IMR-90 (cell line): ENCODE data around the gene ENPP6. TPM values are rescaled to one million over a fixed set of nuclear protein-coding genes. Genes with fewer than 3 reads are reported as not detected.

Source experiments
- ATAC-seq: fragments of 200-7000 bp; cut with Tn5 transposase; 2 replicates; pipeline ENCODE4 v1.9.1; 2020; ENCODE audit warnings: low read depth, mild to moderate bottlenecking, moderate library complexity
- BruUV-seq: library from RNA; stranded (reverse); fragments of 400-500 nt; replicated peaks from 2 replicates; lab custom pipeline; 2021; lab: Mats Ljungman, UMichigan
- CTCF ChIA-PET: fragments of 300-600 bp; formaldehyde crosslinking; extraction: SDS; loops from one replicate; lab custom pipeline; 2021; ENCODE audit warnings: antibody characterized with exemption; lab: Yijun Ruan, JAX
- POLR2A ChIA-PET: fragments of 300-600 bp; sonication (Branson Sonifier 250); formaldehyde crosslinking; loops from one replicate; lab custom pipeline; 2022; ENCODE audit warnings: antibody characterized with exemption; ENCODE audit not compliant: unreplicated experiment; lab: Charles Lee
- DNase-seq: peaks from one replicate; pipeline ENCODE4 v3.0.0; 2013
- H2AFZ ChIP-seq: replicated peaks from 2 replicates; pipeline ENCODE3; 2013; ENCODE audit warnings: low read length, mild to moderate bottlenecking; ENCODE audit not compliant: poor library complexity
- H2AK5ac ChIP-seq: 2 replicates; pipeline ENCODE4 v1.6.1; 2013; ENCODE audit warnings: low read depth, low read length, inconsistent platforms
- H2AK9ac ChIP-seq: replicated peaks from 2 replicates; pipeline ENCODE3; 2013; ENCODE audit warnings: mild to moderate bottlenecking, low read depth, low read length, moderate library complexity; ENCODE audit not compliant: poor library complexity
- H2BK120ac ChIP-seq: 2 replicates; pipeline ENCODE4 v1.6.1; 2013; ENCODE audit warnings: low read depth, low read length, inconsistent platforms
- H2BK15ac ChIP-seq: 3 replicates; pipeline ENCODE4 v1.6.1; 2013; ENCODE audit warnings: low read depth, low read length, inconsistent platforms
- H2BK20ac ChIP-seq: 2 replicates; pipeline ENCODE4 v1.6.1; 2013; ENCODE audit warnings: low read depth, mild to moderate bottlenecking, inconsistent platforms, low read length, moderate library complexity
- H2BK5ac ChIP-seq: 2 replicates; pipeline ENCODE4 v1.6.1; 2013; ENCODE audit warnings: mild to moderate bottlenecking, low read depth, low read length, inconsistent platforms; ENCODE audit not compliant: poor library complexity, severe bottlenecking
- H3K14ac ChIP-seq: replicated peaks from 2 replicates; pipeline ENCODE4 v1.6.1; 2013; ENCODE audit warnings: low read depth, low read length, inconsistent platforms
- H3K18ac ChIP-seq: 2 replicates; pipeline ENCODE4 v1.6.1; 2013; ENCODE audit warnings: low read depth, low read length, control low read depth
- H3K23ac ChIP-seq: 2 replicates; pipeline ENCODE4 v1.6.1; 2013; ENCODE audit warnings: low read depth, low read length, inconsistent platforms
- H3K27ac ChIP-seq: 2 replicates; pipeline ENCODE4 v1.5.1; 2013; ENCODE audit warnings: mild to moderate bottlenecking, control low read depth, low read length; ENCODE audit not compliant: insufficient read depth
- H3K27me3 ChIP-seq: 2 replicates; pipeline ENCODE4 v1.6.1; 2013; ENCODE audit warnings: low read length; ENCODE audit not compliant: control insufficient read depth, insufficient read depth
- H3K36me3 ChIP-seq: 2 replicates; pipeline ENCODE4 v1.6.1; 2013; ENCODE audit warnings: low read length, mixed read lengths; ENCODE audit not compliant: control insufficient read depth, insufficient read depth
- H3K4ac ChIP-seq: 2 replicates; pipeline ENCODE4 v1.6.1; 2013; ENCODE audit warnings: low read depth, low read length, inconsistent platforms
- H3K4me1 ChIP-seq: 2 replicates; pipeline ENCODE4 v1.6.1; 2013; ENCODE audit warnings: low read length, mixed read lengths; ENCODE audit not compliant: control insufficient read depth, insufficient read depth
- H3K4me2 ChIP-seq: 2 replicates; pipeline ENCODE4 v1.6.1; 2013; ENCODE audit warnings: low read depth, mild to moderate bottlenecking, control low read depth, low read length, moderate library complexity
- H3K4me3 ChIP-seq: 2 replicates; pipeline ENCODE4 v1.5.1; 2013; ENCODE audit warnings: low read depth, mild to moderate bottlenecking, control low read depth, low read length, moderate library complexity; ENCODE audit not compliant: insufficient read depth
- H3K56ac ChIP-seq: 2 replicates; pipeline ENCODE4 v1.6.1; 2013; ENCODE audit warnings: low read length, inconsistent platforms; ENCODE audit not compliant: insufficient read depth; ENCODE audit errors: extremely low read depth
- H3K79me1 ChIP-seq, 2 experiments: 2 replicates each; pipeline ENCODE4 v1.6.1; 2013; ENCODE audit warnings: low read length in 2 of 2, inconsistent platforms in 1 of 2, low read depth in 1 of 2
- H3K9ac ChIP-seq: 2 replicates; pipeline ENCODE4 v1.6.1; 2013; ENCODE audit warnings: low read depth, low read length, control low read depth
- H3K9me1 ChIP-seq: 2 replicates; pipeline ENCODE4 v1.6.1; 2013; ENCODE audit warnings: low read length, inconsistent platforms; ENCODE audit not compliant: insufficient read depth
- H3K9me3 ChIP-seq: 2 replicates; pipeline ENCODE4 v1.6.1; 2013; ENCODE audit warnings: low read length; ENCODE audit not compliant: control insufficient read depth, insufficient read depth
- H4K20me1 ChIP-seq: 2 replicates; pipeline ENCODE4 v1.6.1; 2013; ENCODE audit warnings: low read length, inconsistent platforms; ENCODE audit not compliant: insufficient read depth
- H4K5ac ChIP-seq: 2 replicates; pipeline ENCODE4 v1.6.1; 2013; ENCODE audit warnings: mild to moderate bottlenecking, low read depth, low read length, control low read depth
- H4K8ac ChIP-seq, 2 experiments: 2 replicates each; pipeline ENCODE4 v1.6.1; 2013; ENCODE audit warnings: low read depth in 2 of 2, low read length in 2 of 2, control low read depth in 1 of 2, inconsistent platforms in 1 of 2
- H4K91ac ChIP-seq: 2 replicates; pipeline ENCODE4 v1.6.1; 2013; ENCODE audit warnings: low read depth, low read length, inconsistent platforms; ENCODE audit not compliant: insufficient read depth
- BHLHE40 ChIP-seq: fragments of 150-350 bp; IDR thresholded peaks from 2 replicates; pipeline ENCODE4 v1.6.1; 2016; ENCODE audit warnings: mild to moderate bottlenecking, low read depth, low read length
- CEBPB ChIP-seq: IDR thresholded peaks from 2 replicates; pipeline ENCODE4 v1.6.1; 2012; ENCODE audit warnings: low read depth, low read length, improper control_type of control experiment
- ELK1 ChIP-seq: fragments of 150-350 bp; IDR thresholded peaks from 2 replicates; pipeline ENCODE4 v1.6.1; 2016; ENCODE audit warnings: low read depth, mild to moderate bottlenecking, low read length, moderate library complexity, borderline replicate concordance
- NFE2L2 ChIP-seq: fragments of 150-350 bp; IDR thresholded peaks from 2 replicates; pipeline ENCODE4 v1.6.1; 2016; ENCODE audit warnings: low read depth, mild to moderate bottlenecking, low read length
- RCOR1 ChIP-seq: IDR thresholded peaks from 2 replicates; pipeline ENCODE4 v1.6.1; 2012; ENCODE audit warnings: mild to moderate bottlenecking, low read length, improper control_type of control experiment; ENCODE audit not compliant: insufficient replicate concordance
- RFX5 ChIP-seq: IDR thresholded peaks from 2 replicates; pipeline ENCODE4 v1.8.0; 2012; ENCODE audit warnings: low read depth, mild to moderate bottlenecking, low read length, moderate library complexity
- USF2 ChIP-seq: fragments of 150-350 bp; IDR thresholded peaks from 2 replicates; pipeline ENCODE4 v1.6.1; 2017; ENCODE audit warnings: mild to moderate bottlenecking, antibody characterized with exemption, low read length, low read depth
- WGBS, 2 experiments: methylation state at CpG; one replicate each; pipeline versions ENCODE4 v1.1.5 to v1.1.7; 2013; ENCODE audit warnings: missing lambda C conversion rate in 2 of 2; ENCODE audit not compliant: insufficient read length in 1 of 2; ENCODE audit errors: extremely low coverage in 2 of 2; 5-methylcytosine and 5-hydroxymethylcytosine counted together
- dilution Hi-C: fragments of 300-500 bp; cut with HindIII; formaldehyde crosslinking; loops from one replicate; pipeline ENCODE4 v1.14.3; 2018; ENCODE audit warnings: low sequenced_read_pairs; ENCODE audit not compliant: unreplicated experiment
- in situ Hi-C: fragments of 300-500 bp; cut with MboI; formaldehyde crosslinking; loops from 3 replicates; pipeline ENCODE4 v1.14.3; 2019; ENCODE audit warnings: low sequenced_read_pairs, inconsistent platforms, mixed read lengths
- intact Hi-C: fragments of 100-400 bp; cut with micrococcal nuclease; formaldehyde crosslinking; loops from 2 replicates; pipeline ENCODE4 v1.10.0; 2022
- polyA plus RNA-seq, 3 experiments: library from polyadenylated mRNA; depleted of rRNA; stranded (reverse); fragments of >200 nt; gene quantifications; 2 replicates each; pipeline ENCODE4 v1.2.3, GENCODE V29; 2012; ENCODE audit warnings: low replicate concordance in 1 of 3
- total RNA-seq: library from RNA; depleted of rRNA; stranded (reverse); fragments of >200 nt; gene quantifications from 2 replicates; pipeline ENCODE4 v1.2.3, GENCODE V29; 2012
- TF ChIP-seq, protein P1 (sequence below): conservative IDR thresholded peaks from 2 replicates; pipeline ENCODE4 v1.5.1; 2012; ENCODE audit warnings: mild to moderate bottlenecking, low read depth, low read length, improper control_type of control experiment

Gene ENPP6
- total and polyA plus RNA-seq, 2 of the 4 experiments (the other 2 are of a cell fraction), result not detected

GRCh38 chr4:184154199-184154598, 63.5 kb downstream of the ENPP6 start:
- Histone ChIP-seq H3K23ac (no peak overlapping the region), H2AK9ac (no peak overlapping the region), H2BK5ac (no peak overlapping the region), H3K27me3 (peaks cover 2% of the 10 kb centered on the region; the same call in 1 of the 2 replicates), H4K8ac (no peak overlapping the region), H3K27ac (no peak overlapping the region), H4K91ac (no peak overlapping the region), H3K4me3 (no peak overlapping the region), H2AFZ (no peak overlapping the region), H2BK120ac (no peak overlapping the region), H3K36me3 (no peaks in the 10 kb centered on the region), H2BK20ac (no peak overlapping the region), H3K4me1 (no peaks in the 10 kb centered on the region), H3K79me1 (no peaks in the 10 kb centered on the region), H3K4me2 (no peak overlapping the region), H3K4ac (no peak overlapping the region), H4K5ac (no peak overlapping the region), H3K9me3 (no peaks in the 10 kb centered on the region), H3K9me1 (no peaks in the 10 kb centered on the region), H3K9ac (no peak overlapping the region), H4K20me1 (no peaks in the 10 kb centered on the region), H2BK15ac (no peak overlapping the region), H3K56ac (no peak overlapping the region), H3K14ac (no peak overlapping the region), H3K18ac (no peak overlapping the region), H2AK5ac (no peak overlapping the region)
- ATAC-seq (no peak), DNase-seq (no peak)
- ChIA-PET POLR2A (no interaction called here), CTCF (interaction anchor here (0.6 to 1.5 kb wide), 2 partner anchors 10 to 319 kb away, joined by 3 to 4 read pairs; no protein-coding TSS in a partner anchor)
- no peak for TF ChIP-seq BHLHE40
- no peak for TF ChIP-seq CEBPB
- TF ChIP-seq, protein P1, sequence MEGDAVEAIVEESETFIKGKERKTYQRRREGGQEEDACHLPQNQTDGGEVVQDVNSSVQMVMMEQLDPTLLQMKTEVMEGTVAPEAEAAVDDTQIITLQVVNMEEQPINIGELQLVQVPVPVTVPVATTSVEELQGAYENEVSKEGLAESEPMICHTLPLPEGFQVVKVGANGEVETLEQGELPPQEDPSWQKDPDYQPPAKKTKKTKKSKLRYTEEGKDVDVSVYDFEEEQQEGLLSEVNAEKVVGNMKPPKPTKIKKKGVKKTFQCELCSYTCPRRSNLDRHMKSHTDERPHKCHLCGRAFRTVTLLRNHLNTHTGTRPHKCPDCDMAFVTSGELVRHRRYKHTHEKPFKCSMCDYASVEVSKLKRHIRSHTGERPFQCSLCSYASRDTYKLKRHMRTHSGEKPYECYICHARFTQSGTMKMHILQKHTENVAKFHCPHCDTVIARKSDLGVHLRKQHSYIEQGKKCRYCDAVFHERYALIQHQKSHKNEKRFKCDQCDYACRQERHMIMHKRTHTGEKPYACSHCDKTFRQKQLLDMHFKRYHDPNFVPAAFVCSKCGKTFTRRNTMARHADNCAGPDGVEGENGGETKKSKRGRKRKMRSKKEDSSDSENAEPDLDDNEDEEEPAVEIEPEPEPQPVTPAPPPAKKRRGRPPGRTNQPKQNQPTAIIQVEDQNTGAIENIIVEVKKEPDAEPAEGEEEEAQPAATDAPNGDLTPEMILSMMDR, result no peak
- TF ChIP-seq RCOR1, result no peak
- TF ChIP-seq NFE2L2, result no peak
- no peak for TF ChIP-seq USF2
- TF ChIP-seq RFX5, result no peak
- TF ChIP-seq ELK1, result no peak
- dilution Hi-C loops, result no loop called here
- in situ Hi-C loops, result no loop called here
- no CpG with 5 or more reads among the region's 7 CpGs for WGBS, 2 experiments
- intact Hi-C loops, result no loop called here
- BruUV-seq, result no TSS peak
